ENCODE measurements around the gene EGF. TPM values are rescaled to one million over a fixed set of nuclear protein-coding genes. Genes with fewer than 3 reads are reported as not detected.
A peak's percentile ranks its signal among the peaks of the same experiment; 100 is the strongest.

The EGF gene
- total RNA-seq, 3 donors from 2014 or later: 1.6 to 2.6 (median 2.5) TPM

GRCh38 chr4:109973529-109973905 is 60.8 kb downstream of the EGF start:
- TF ChIP-seq CTCF (IDR thresholded peaks at IDR 0.05): no peak
- peaks cover 12% of the 10 kb centered on the region for H3K4me1 ChIP-seq (ENCODE audit: low read depth)
- DNase-seq: peak in 1 of 3 donors; percentile 17
- ATAC-seq: peak; percentile 81
- H3K4me3 ChIP-seq: no peak overlapping the region
- intact Hi-C loops (cut with DNase I, micrococcal nuclease): no loop called here
- H3K36me3 ChIP-seq (ENCODE audit: low read depth): no peaks in the 10 kb centered on the region
- no peaks in the 10 kb centered on the region for H3K9me3 ChIP-seq

DNA sequence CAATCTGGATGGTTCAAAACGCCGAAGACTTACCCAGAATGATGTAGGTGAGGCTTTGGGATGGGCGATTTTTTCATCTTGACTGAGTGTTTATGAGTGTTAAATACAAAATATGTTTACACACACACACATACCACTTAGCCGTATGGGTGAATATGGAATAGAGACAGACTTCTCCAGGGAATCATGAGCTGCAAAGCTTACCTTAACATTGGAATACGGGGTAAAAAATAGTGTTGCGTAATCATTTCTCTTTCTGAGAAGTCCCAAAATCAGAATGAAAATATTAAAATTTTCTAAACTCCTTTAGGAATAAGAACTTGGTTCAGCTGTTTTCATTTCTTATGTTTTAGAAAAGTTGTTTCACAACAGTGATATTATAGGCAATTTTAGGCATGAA is 63.5 kb downstream of the EGF start:
- no peaks in the 10 kb centered on the region for H3K9me3 ChIP-seq
- no peak for TF ChIP-seq CTCF (IDR thresholded peaks at IDR 0.05)
- no peaks in the 10 kb centered on the region for H3K36me3 ChIP-seq (ENCODE audit: low read depth)
- H3K4me3 ChIP-seq: no peak overlapping the region
- DNase-seq (no peak), ATAC-seq (no peak)
- H3K4me1 ChIP-seq (ENCODE audit: low read depth): peaks cover 12% of the 10 kb centered on the region
- intact Hi-C loops (cut with DNase I, micrococcal nuclease): loop anchor here in 1 of 2 donors (5.0 kb wide), 1 partner anchor 554 kb away; no protein-coding TSS in a partner anchor

DNA sequence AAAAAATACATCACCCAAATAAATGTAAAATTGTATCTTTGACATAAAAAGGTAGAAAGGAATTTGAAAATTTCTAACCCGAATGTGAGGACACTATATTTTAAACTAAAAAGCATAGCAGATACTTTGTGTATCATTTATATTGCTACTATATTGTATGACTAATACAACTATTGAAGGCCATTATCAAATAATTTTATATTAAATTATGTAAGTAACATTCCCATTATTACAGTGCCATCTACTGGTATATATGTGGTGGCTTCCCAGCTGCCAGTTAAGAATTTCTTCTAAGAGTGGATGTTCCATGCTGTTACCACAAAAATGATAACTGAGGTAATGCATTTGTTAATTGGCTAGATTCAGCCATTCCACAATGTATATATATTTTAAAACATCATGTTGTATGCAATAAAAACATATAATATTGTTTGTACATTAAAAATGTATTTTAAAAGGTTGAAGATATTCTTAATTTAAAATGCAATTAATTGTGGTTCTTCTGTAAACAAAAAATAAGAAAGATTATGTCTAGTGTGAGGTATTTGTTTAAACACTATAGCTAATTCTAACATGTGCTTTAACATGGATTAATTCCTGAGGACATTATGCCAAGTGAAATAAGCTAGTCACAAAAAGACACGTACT is 65.3 kb downstream of the EGF start:
- Histone ChIP-seq H3K4me1 (ENCODE audit: low read depth) (peaks cover under 1% of the 10 kb centered on the region), H3K36me3 (ENCODE audit: low read depth) (no peaks in the 10 kb centered on the region), H3K4me3 (no peak overlapping the region), H3K9me3 (no peaks in the 10 kb centered on the region)
- TF ChIP-seq CTCF (IDR thresholded peaks at IDR 0.05): peak; percentile 44
- ATAC-seq: peak; percentile 42
- intact Hi-C loops (cut with DNase I, micrococcal nuclease): loop anchor here in 1 of 2 donors (5.0 kb wide), 1 partner anchor 556 kb away; no protein-coding TSS in a partner anchor
- DNase-seq: peak in 1 of 3 donors; percentile 45

DNA sequence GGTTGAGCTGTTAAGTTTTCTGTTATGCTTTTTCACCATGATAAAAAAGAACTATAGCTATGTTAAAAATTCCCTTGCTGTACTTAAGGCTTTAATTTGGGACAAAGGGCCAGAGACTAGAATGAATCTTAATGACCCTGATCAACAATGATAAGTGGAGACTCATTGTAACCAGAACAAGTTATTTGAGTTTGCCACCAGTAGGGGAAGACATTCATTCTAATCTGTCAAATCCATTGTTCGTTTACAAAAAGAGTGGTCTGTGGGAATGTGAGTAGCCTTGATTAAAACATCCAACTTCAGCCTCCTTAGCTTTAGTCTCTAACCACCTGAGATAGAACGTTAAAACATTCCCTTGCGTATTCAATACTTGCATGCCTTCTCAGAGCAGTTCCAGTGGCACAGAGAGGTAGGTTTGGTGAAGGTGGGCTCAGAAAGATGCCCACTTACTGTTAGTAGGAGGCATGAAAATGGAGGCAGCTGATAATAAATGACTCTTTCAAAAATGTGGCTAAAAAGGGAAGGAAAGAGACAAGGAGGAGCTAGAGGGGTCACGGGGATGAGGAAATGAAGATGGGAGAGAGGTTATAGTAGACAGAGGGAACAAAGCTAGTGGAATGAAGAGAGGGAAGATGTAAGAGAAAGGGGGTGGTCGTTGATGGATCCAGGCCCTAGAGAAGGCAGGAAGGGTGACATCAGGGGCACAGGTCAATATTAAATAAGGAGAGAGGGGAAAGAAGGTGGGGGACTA is 66.2 kb downstream of the EGF start:
- intact Hi-C loops (cut with DNase I, micrococcal nuclease): loop anchor here in 1 of 2 donors (5.0 kb wide), 1 partner anchor 557 kb away; no protein-coding TSS in a partner anchor
- Histone ChIP-seq H3K9me3 (no peaks in the 10 kb centered on the region), H3K36me3 (ENCODE audit: low read depth) (no peaks in the 10 kb centered on the region), H3K4me1 (ENCODE audit: low read depth) (no peaks in the 10 kb centered on the region), H3K4me3 (no peak overlapping the region)
- DNase-seq (no peak), ATAC-seq (no peak)
- no peak for TF ChIP-seq CTCF (IDR thresholded peaks at IDR 0.05)

DNA sequence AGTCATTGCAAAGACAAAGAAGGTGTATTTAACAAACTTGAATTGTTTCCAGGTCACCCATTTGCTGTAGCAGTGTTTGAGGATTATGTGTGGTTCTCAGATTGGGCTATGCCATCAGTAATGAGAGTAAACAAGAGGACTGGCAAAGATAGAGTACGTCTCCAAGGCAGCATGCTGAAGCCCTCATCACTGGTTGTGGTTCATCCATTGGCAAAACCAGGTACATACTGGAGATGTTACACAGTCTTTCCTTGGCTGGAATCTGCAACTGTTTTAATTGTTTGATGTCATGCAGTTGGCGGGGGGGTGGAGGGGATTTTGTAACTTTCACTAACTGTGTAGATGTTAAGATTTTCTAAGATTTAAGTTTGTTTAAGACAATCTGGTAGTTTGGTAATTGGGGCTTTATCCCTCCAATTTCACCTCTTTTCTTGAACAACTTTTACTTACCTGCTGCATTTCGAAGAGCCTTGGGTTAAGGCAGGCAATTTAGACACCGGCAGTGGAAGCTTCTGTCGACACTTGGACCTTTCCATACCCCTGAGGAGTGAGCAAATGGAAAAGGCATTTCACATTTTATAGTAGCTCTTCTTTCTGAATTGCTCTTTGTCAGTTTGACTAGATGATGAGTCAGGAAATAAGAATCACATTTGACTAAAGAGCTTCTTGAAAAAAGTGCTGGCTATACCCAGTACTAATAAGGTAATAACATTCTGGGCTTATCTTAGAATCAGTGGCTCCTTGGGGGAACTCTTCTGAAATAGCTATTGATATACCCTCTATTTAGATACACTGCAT is 67.4 kb downstream of the EGF start:
- ATAC-seq: no peak
- DNase-seq: no peak
- Histone ChIP-seq H3K4me3 (no peak overlapping the region), H3K9me3 (no peaks in the 10 kb centered on the region), H3K36me3 (ENCODE audit: low read depth) (no peaks in the 10 kb centered on the region), H3K4me1 (ENCODE audit: low read depth) (no peaks in the 10 kb centered on the region)
- TF ChIP-seq CTCF (IDR thresholded peaks at IDR 0.05): no peak
- intact Hi-C loops (cut with DNase I, micrococcal nuclease): loop anchor here in 1 of 2 donors (5.0 kb wide), 1 partner anchor 558 kb away; no protein-coding TSS in a partner anchor

Measured in mucosa of descending colon (tissue), 3 donors.